ENCODE data around the gene HOXA11.

Gene HOXA11

GRCh38 chr7:27185013-27185853 lies at the start of gene HOXA11:
Gene HOXA11 (minus strand): TSS chr7:27185232. CDS start chr7:27185144, 88 bp downstream.
- H3K9ac ChIP-seq (ENCODE audit: low read depth, low read length): no peak within 1 kb of the TSS
- no peaks in the 10 kb centered on the region for H3K9me3 ChIP-seq (ENCODE audit: control insufficient read depth, insufficient read depth, low read length)
- peak within 1 kb of the TSS; percentile 4 for H3K4me3 ChIP-seq (ENCODE audit: low read depth, low read length)
- H3K36me3 ChIP-seq (ENCODE audit: control insufficient read depth, insufficient read depth, low read length): no peaks in the 10 kb centered on the region
- H3K27me3 ChIP-seq (ENCODE audit: control insufficient read depth, insufficient read depth, low read length): peaks cover 99% of the 10 kb centered on the region
- H3K4me1 ChIP-seq (ENCODE audit: control insufficient read depth, insufficient read depth, low read length): peaks cover 8% of the 10 kb centered on the region

- H3K9me3 ChIP-seq (ENCODE audit: control insufficient read depth, insufficient read depth, low read length): no peaks in the 10 kb centered on the region
- no peak overlapping the region for H3K9ac ChIP-seq (ENCODE audit: low read depth, low read length)
- H3K4me1 ChIP-seq (ENCODE audit: control insufficient read depth, insufficient read depth, low read length): no peaks in the 10 kb centered on the region
- no peak overlapping the region for H3K4me3 ChIP-seq (ENCODE audit: low read depth, low read length)
- no peaks in the 10 kb centered on the region for H3K36me3 ChIP-seq (ENCODE audit: control insufficient read depth, insufficient read depth, low read length)
- H3K27me3 ChIP-seq (ENCODE audit: control insufficient read depth, insufficient read depth, low read length): peaks cover 89% of the 10 kb centered on the region
Observed at GRCh38 chr7:27229448-27229847, 44.4 kb upstream of the HOXA11 start.

GRCh38 chr7:27224983-27225934 lies 40.2 kb upstream of the HOXA11 start:
- Histone ChIP-seq H3K4me3 (ENCODE audit: low read depth, low read length) (peak overlapping the region; percentile 28), H3K4me1 (ENCODE audit: control insufficient read depth, insufficient read depth, low read length) (no peaks in the 10 kb centered on the region), H3K27me3 (ENCODE audit: control insufficient read depth, insufficient read depth, low read length) (peaks cover 100% of the 10 kb centered on the region), H3K9ac (ENCODE audit: low read depth, low read length) (no peak overlapping the region), H3K36me3 (ENCODE audit: control insufficient read depth, insufficient read depth, low read length) (no peaks in the 10 kb centered on the region), H3K9me3 (ENCODE audit: control insufficient read depth, insufficient read depth, low read length) (no peaks in the 10 kb centered on the region)

GRCh38 chr7:27223941-27224575 lies 39.0 kb upstream of the HOXA11 start:
- Histone ChIP-seq H3K27me3 (ENCODE audit: control insufficient read depth, insufficient read depth, low read length) (peaks cover 100% of the 10 kb centered on the region), H3K4me3 (ENCODE audit: low read depth, low read length) (no peak overlapping the region), H3K36me3 (ENCODE audit: control insufficient read depth, insufficient read depth, low read length) (no peaks in the 10 kb centered on the region), H3K4me1 (ENCODE audit: control insufficient read depth, insufficient read depth, low read length) (no peaks in the 10 kb centered on the region), H3K9ac (ENCODE audit: low read depth, low read length) (no peak overlapping the region), H3K9me3 (ENCODE audit: control insufficient read depth, insufficient read depth, low read length) (no peaks in the 10 kb centered on the region)

- Histone ChIP-seq H3K4me3 (ENCODE audit: low read depth, low read length) (no peak overlapping the region), H3K36me3 (ENCODE audit: control insufficient read depth, insufficient read depth, low read length) (no peaks in the 10 kb centered on the region), H3K27me3 (ENCODE audit: control insufficient read depth, insufficient read depth, low read length) (peaks cover 100% of the 10 kb centered on the region), H3K9ac (ENCODE audit: low read depth, low read length) (no peak overlapping the region), H3K4me1 (ENCODE audit: control insufficient read depth, insufficient read depth, low read length) (no peaks in the 10 kb centered on the region), H3K9me3 (ENCODE audit: control insufficient read depth, insufficient read depth, low read length) (no peaks in the 10 kb centered on the region)
Observed at GRCh38 chr7:27221201-27221797, 36.3 kb upstream of the HOXA11 start.

GRCh38 chr7:27220440-27220955 lies 35.5 kb upstream of the HOXA11 start:
- Histone ChIP-seq H3K4me1 (ENCODE audit: control insufficient read depth, insufficient read depth, low read length) (no peaks in the 10 kb centered on the region), H3K9ac (ENCODE audit: low read depth, low read length) (no peak overlapping the region), H3K27me3 (ENCODE audit: control insufficient read depth, insufficient read depth, low read length) (peaks cover 100% of the 10 kb centered on the region), H3K36me3 (ENCODE audit: control insufficient read depth, insufficient read depth, low read length) (no peaks in the 10 kb centered on the region), H3K9me3 (ENCODE audit: control insufficient read depth, insufficient read depth, low read length) (no peaks in the 10 kb centered on the region), H3K4me3 (ENCODE audit: low read depth, low read length) (peak overlapping the region; percentile 14)

- H3K9me3 ChIP-seq (ENCODE audit: control insufficient read depth, insufficient read depth, low read length): no peaks in the 10 kb centered on the region
- H3K27me3 ChIP-seq (ENCODE audit: control insufficient read depth, insufficient read depth, low read length): peaks cover 100% of the 10 kb centered on the region
- no peak overlapping the region for H3K9ac ChIP-seq (ENCODE audit: low read depth, low read length)
- no peak overlapping the region for H3K4me3 ChIP-seq (ENCODE audit: low read depth, low read length)
- peaks cover 3% of the 10 kb centered on the region for H3K4me1 ChIP-seq (ENCODE audit: control insufficient read depth, insufficient read depth, low read length)
- no peaks in the 10 kb centered on the region for H3K36me3 ChIP-seq (ENCODE audit: control insufficient read depth, insufficient read depth, low read length)
Observed at GRCh38 chr7:27219821-27220220, 34.8 kb upstream of the HOXA11 start.

GRCh38 chr7:27217951-27218350 lies 32.9 kb upstream of the HOXA11 start:
- no peaks in the 10 kb centered on the region for H3K36me3 ChIP-seq (ENCODE audit: control insufficient read depth, insufficient read depth, low read length)
- H3K4me3 ChIP-seq (ENCODE audit: low read depth, low read length): no peak overlapping the region
- no peaks in the 10 kb centered on the region for H3K9me3 ChIP-seq (ENCODE audit: control insufficient read depth, insufficient read depth, low read length)
- peaks cover 4% of the 10 kb centered on the region for H3K4me1 ChIP-seq (ENCODE audit: control insufficient read depth, insufficient read depth, low read length)
- no peak overlapping the region for H3K9ac ChIP-seq (ENCODE audit: low read depth, low read length)
- peaks cover 100% of the 10 kb centered on the region for H3K27me3 ChIP-seq (ENCODE audit: control insufficient read depth, insufficient read depth, low read length)

GRCh38 chr7:27215356-27215755 lies 30.3 kb upstream of the HOXA11 start:
- Histone ChIP-seq H3K4me3 (ENCODE audit: low read depth, low read length) (no peak overlapping the region), H3K9ac (ENCODE audit: low read depth, low read length) (no peak overlapping the region), H3K9me3 (ENCODE audit: control insufficient read depth, insufficient read depth, low read length) (no peaks in the 10 kb centered on the region), H3K4me1 (ENCODE audit: control insufficient read depth, insufficient read depth, low read length) (peaks cover 4% of the 10 kb centered on the region), H3K36me3 (ENCODE audit: control insufficient read depth, insufficient read depth, low read length) (no peaks in the 10 kb centered on the region), H3K27me3 (ENCODE audit: control insufficient read depth, insufficient read depth, low read length) (peaks cover 100% of the 10 kb centered on the region)

- Histone ChIP-seq H3K27me3 (ENCODE audit: control insufficient read depth, insufficient read depth, low read length) (peaks cover 100% of the 10 kb centered on the region), H3K36me3 (ENCODE audit: control insufficient read depth, insufficient read depth, low read length) (no peaks in the 10 kb centered on the region), H3K4me3 (ENCODE audit: low read depth, low read length) (peak overlapping the region; percentile 22), H3K9me3 (ENCODE audit: control insufficient read depth, insufficient read depth, low read length) (no peaks in the 10 kb centered on the region), H3K9ac (ENCODE audit: low read depth, low read length) (no peak overlapping the region), H3K4me1 (ENCODE audit: control insufficient read depth, insufficient read depth, low read length) (peaks cover 4% of the 10 kb centered on the region)
Observed at GRCh38 chr7:27214239-27214950, 29.4 kb upstream of the HOXA11 start.

Measured in iPS-15b (cell line).